ENCODE results near the gene IGFLR1.
A peak's percentile ranks its signal among the peaks of the same experiment; 100 is the strongest.
"Not testable (repeated sequence)": the region's sequence is repeated elsewhere in the genome, so short reads cannot be mapped to it uniquely, and the experiment has no call there.

IGFLR1 gene

DNA sequence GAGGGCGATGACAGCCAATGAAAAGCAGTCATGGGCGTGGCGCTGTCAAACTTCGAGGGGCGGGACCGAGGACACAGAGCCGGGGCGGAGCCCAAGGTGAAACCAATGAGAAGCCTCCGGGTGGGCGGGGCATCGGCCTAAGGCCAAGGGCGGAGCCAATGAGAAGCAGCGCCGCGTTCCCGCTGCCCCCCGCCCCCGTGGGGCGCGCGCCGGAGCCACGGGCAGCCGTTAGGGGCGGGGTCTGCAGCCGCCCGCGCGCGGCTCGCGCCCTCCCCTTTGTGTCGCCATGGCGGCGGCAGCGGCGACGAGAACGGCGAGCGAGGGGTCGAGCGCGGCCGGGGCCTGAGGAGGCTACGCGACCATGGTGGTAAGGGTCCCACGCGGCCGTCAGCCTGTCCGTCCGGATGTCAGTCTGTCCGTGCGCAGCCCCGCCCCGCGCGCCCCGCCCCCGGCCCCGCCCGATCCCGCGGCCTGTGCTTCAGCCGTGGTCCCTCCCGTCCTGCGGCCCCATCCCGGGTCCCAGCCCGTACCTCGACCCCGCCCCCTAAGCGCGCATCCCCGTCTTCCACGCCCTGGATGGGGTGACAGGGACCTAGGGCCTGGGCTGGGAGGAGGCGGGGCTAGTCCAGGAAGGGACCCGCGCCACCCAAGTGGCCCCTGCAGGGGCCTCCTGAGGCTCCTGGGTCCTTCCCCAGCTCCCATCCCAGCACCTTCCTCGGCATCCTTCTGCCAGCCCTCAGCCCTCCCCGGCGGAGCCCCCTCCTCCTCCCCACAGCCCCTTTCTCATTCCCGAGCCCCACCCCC, 33.2 kb upstream of the IGFLR1 start, which contains the start of gene ARHGAP33:
ARHGAP33 (plus strand) TSS at position 267 of the 804 bp plus-strand sequence; CDS start at position 362, 95 bp downstream.
- no peak within 1 kb of the TSS for H3K9ac ChIP-seq (ENCODE audit: low read length)
- H3K4me1 ChIP-seq (ENCODE audit: control insufficient read depth, low read depth, low read length) = peaks cover 17% of the 10 kb centered on the region
- no peaks in the 10 kb centered on the region for H3K36me3 ChIP-seq (ENCODE audit: control insufficient read depth, low read depth, low read length)
- no peak within 1 kb of the TSS for H3K27ac ChIP-seq (ENCODE audit: low read length)
- no peaks in the 10 kb centered on the region for H3K9me3 ChIP-seq (ENCODE audit: control insufficient read depth, low read depth, low read length)
- H3K4me3 ChIP-seq (ENCODE audit: low read length) = peak within 1 kb of the TSS; percentile 67
- H3K27me3 ChIP-seq (ENCODE audit: control insufficient read depth, insufficient read depth, low read length) = peaks cover 21% of the 10 kb centered on the region

DNA sequence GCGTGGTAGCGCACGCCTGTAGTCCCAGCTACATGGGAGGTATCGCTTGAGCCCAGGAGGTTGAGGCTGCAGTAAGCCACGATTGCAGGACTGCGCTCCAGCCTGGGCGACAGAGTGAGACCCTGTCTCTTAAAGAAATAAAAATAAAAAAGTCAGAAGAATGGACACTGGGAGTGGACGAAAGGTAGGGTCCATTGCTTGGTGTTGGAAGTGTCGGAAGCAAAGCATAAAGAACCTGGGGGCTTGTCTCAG, 32.7 kb upstream of the IGFLR1 start:
- peaks cover 21% of the 10 kb centered on the region for H3K27me3 ChIP-seq (ENCODE audit: control insufficient read depth, insufficient read depth, low read length)
- H3K9ac ChIP-seq (ENCODE audit: low read length) = no peak overlapping the region
- peak overlapping the region; percentile 67 for H3K4me3 ChIP-seq (ENCODE audit: low read length)
- H3K9me3 ChIP-seq (ENCODE audit: control insufficient read depth, low read depth, low read length) = no peaks in the 10 kb centered on the region
- H3K36me3 ChIP-seq (ENCODE audit: control insufficient read depth, low read depth, low read length) = no peaks in the 10 kb centered on the region
- no peak overlapping the region for H3K27ac ChIP-seq (ENCODE audit: low read length)
- peaks cover 17% of the 10 kb centered on the region for H3K4me1 ChIP-seq (ENCODE audit: control insufficient read depth, low read depth, low read length)

DNA sequence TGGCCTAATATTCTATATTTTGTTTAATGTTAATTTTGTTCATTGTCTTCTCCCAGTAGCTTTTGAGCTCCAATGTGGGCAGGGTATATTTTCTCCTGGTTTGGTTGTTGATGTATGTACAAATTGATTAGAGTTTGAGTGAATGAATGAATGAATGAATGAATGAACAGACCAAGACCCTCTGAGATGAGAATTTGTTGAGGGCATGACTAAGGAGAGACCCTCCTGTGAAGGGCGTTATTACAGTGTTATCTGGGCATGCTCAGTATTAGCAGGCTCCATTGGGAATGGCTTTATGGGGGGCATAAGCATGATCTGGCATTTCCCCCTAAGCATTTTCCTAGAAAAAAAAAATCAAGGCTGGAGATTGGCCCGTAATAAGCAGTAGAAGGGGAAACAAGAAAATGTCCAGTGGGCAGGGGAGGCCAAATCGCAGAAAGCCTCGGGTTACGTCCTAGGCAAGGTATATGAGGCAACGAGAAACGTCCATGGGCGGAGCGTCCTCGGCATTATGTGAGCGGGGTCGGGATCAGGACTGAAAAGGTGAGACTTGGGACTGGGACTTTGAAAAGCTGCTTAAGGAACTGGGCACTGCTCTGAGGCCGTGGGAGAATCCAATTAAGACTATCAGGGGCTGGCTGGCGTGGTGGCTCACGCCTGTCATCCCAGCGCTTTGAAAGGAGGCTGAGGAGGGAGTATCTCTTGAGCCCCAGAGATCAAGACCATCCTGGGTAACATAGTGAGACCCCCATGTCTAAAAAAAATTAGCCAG, 32.2 kb upstream of the IGFLR1 start:
- Histone ChIP-seq H3K36me3 (ENCODE audit: control insufficient read depth, low read depth, low read length) (no peaks in the 10 kb centered on the region), H3K27ac (ENCODE audit: low read length) (no peak overlapping the region), H3K4me1 (ENCODE audit: control insufficient read depth, low read depth, low read length) (peaks cover 17% of the 10 kb centered on the region), H3K27me3 (ENCODE audit: control insufficient read depth, insufficient read depth, low read length) (peaks cover 21% of the 10 kb centered on the region), H3K9ac (ENCODE audit: low read length) (no peak overlapping the region), H3K9me3 (ENCODE audit: control insufficient read depth, low read depth, low read length) (no peaks in the 10 kb centered on the region), H3K4me3 (ENCODE audit: low read length) (peak overlapping the region; percentile 67)

DNA sequence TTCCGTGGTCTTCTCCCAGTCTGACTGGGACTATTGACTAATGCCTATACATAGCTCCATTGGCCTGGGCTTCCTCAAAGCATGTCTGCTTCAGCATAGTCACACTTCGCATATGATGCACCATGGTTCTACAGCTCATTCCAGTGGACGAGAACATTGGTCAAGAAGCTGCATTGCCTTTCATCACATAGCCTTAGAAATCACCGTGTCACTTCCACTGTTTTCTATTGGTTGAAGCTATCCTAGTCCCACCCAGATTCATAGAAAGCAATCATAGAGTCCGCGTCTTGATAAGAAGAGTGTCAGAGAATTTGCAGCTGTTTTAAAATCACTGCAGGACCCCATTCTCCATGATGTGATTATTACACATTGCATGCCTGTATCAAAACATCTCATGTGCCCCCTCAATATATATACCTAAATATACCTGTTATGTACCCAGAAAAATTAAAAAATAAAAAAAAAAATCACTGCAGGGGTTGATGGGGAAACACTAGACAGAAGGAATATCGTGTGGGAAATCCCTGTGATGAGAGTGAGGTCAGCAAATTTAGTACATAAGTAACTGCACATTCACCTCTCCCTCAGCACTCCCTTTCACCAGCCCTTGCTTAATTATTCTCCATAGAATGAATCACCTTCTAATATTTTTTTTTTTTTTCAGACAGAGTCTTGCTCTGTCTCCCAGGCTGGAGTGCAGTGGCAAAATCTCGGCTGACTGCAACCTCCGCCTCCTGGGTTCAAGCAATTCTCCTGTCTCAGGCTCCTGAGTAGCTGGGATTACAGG, 31.0 kb upstream of the IGFLR1 start:
- Histone ChIP-seq H3K27ac (ENCODE audit: low read length) (no peak overlapping the region), H3K9me3 (ENCODE audit: control insufficient read depth, low read depth, low read length) (no peaks in the 10 kb centered on the region), H3K9ac (ENCODE audit: low read length) (no peak overlapping the region)

DNA sequence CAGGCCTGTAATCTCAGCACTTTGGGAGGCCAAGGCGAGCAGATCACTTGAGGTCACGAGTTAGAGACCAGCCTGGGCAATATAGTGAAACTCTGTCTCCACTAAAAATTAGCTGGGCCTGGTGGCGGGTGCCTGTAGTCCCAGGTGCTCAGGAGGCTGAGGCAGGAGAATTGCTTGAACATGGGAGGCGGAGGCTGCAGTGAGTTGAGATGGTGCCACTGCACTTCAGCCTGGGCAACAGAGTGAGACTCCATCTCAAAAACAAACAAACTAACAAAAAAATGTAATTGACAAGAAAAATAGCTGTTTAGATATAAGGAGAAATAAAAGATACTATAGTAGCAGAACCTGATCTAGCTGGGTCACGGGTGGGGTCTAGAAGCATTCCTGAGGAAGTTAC, 30.1 kb upstream of the IGFLR1 start:
- H3K36me3 ChIP-seq (ENCODE audit: control insufficient read depth, low read depth, low read length); H3K27ac ChIP-seq (ENCODE audit: low read length); H3K4me3 ChIP-seq (ENCODE audit: low read length); H3K9me3 ChIP-seq (ENCODE audit: control insufficient read depth, low read depth, low read length); H3K9ac ChIP-seq (ENCODE audit: low read length): not testable (repeated sequence)
- H3K27me3 ChIP-seq (ENCODE audit: control insufficient read depth, insufficient read depth, low read length) = peaks cover 21% of the 10 kb centered on the region
- H3K4me1 ChIP-seq (ENCODE audit: control insufficient read depth, low read depth, low read length) = peaks cover 15% of the 10 kb centered on the region

More for the DNA sequence above, 31.0 kb upstream of the IGFLR1 start:
- Histone ChIP-seq H3K27me3 (ENCODE audit: control insufficient read depth, insufficient read depth, low read length) (peaks cover 21% of the 10 kb centered on the region), H3K4me3 (ENCODE audit: low read length) (no peak overlapping the region), H3K36me3 (ENCODE audit: control insufficient read depth, low read depth, low read length) (no peaks in the 10 kb centered on the region), H3K4me1 (ENCODE audit: control insufficient read depth, low read depth, low read length) (peaks cover 17% of the 10 kb centered on the region)

DNA sequence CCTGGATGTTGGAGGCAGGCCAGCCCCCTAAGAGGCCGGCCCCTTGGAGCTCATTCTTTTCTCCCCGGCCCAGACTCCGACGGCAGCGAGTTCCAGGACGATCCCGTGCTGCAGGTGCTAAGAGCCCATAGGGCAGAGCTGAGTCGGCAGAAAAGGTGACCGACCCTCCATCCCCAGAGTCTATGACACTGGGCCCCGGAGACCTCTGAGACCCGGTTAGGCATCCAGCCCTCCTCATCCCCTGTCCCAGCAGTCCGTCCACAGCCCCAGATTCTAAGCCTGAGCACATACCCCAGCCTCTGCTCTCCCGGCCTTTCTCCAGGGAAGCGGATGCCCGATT, 25.8 kb upstream of the IGFLR1 start:
- H3K9ac ChIP-seq (ENCODE audit: low read length) = no peak overlapping the region

DNA sequence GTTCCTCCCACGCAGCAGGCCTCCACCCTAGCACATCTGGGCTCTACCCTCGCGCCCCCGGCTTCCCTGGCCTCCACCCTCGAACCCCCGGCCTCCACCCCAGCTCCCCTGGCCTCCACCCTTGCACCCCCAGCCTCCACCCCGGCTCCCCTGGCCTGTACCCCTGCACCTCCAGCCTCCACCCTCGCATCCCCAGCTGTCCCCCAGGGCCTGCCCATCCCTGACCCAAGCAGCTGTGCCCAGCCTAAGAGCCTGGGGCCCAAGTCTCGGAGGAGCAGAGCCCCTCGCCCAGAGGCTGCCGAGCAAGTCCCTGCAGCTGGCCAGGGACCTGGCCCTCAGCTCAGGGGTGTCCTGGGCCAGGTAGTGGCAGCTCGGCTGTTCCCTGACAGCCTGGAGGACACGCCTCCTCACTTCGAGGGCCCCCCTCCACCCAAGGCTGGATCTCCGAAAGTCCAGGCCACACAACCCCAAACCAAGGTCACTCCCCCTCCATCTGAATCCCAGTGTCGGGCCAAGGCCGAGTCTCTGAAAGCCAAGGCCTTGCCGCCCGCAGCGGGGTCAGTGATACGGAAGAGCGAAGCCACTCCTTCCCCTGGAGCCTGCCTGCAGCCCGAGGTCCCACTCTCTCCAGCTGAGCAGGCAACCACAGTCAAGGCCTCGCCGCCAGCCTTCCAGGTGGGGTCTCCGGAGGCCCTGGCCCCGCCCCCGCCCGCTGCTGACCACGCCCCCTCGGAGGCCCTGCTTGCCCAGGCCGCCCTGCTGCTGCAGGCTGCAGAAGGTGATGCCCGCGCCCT, 25.2 kb upstream of the IGFLR1 start:
- Histone ChIP-seq H3K27me3 (ENCODE audit: control insufficient read depth, insufficient read depth, low read length) (no peaks in the 10 kb centered on the region), H3K36me3 (ENCODE audit: control insufficient read depth, low read depth, low read length) (peaks cover 11% of the 10 kb centered on the region), H3K9me3 (ENCODE audit: control insufficient read depth, low read depth, low read length) (no peaks in the 10 kb centered on the region), H3K9ac (ENCODE audit: low read length) (no peak overlapping the region), H3K4me1 (ENCODE audit: control insufficient read depth, low read depth, low read length) (no peaks in the 10 kb centered on the region), H3K4me3 (ENCODE audit: low read length) (no peak overlapping the region), H3K27ac (ENCODE audit: low read length) (no peak overlapping the region)

More for the DNA sequence above, 25.8 kb upstream of the IGFLR1 start:
- Histone ChIP-seq H3K27me3 (ENCODE audit: control insufficient read depth, insufficient read depth, low read length) (peaks cover 4% of the 10 kb centered on the region), H3K4me1 (ENCODE audit: control insufficient read depth, low read depth, low read length) (no peaks in the 10 kb centered on the region), H3K27ac (ENCODE audit: low read length) (no peak overlapping the region), H3K4me3 (ENCODE audit: low read length) (no peak overlapping the region), H3K9me3 (ENCODE audit: control insufficient read depth, low read depth, low read length) (no peaks in the 10 kb centered on the region), H3K36me3 (ENCODE audit: control insufficient read depth, low read depth, low read length) (peaks cover 11% of the 10 kb centered on the region)

DNA sequence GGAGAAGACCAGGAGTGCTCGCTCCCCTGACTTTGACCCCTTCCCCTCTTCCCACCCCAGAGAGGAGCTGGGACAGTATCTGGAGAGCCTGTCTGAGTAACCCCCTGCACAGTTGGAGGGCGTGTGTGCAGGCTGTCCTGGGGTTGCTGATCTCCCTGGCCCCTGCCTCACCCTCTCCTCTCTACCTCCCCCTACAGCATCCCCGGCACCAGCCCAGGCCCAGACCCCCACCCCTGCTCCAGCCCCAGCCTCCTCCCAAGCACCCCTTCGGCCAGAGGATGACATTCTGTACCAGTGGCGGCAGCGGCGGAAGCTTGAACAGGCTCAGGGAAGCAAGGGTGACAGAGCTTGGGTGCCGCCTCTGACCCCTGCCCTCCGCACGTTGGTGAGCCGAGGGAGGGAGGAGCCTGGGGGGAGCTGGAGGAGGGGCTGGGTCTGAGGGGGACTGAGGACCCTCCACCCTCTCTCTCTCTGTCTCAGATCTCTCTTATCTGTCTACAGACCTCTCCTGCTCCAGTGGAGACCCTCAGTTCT, 24.4 kb upstream of the IGFLR1 start:
- Histone ChIP-seq H3K9ac (ENCODE audit: low read length) (no peak overlapping the region), H3K36me3 (ENCODE audit: control insufficient read depth, low read depth, low read length) (peaks cover 18% of the 10 kb centered on the region), H3K9me3 (ENCODE audit: control insufficient read depth, low read depth, low read length) (no peaks in the 10 kb centered on the region), H3K27me3 (ENCODE audit: control insufficient read depth, insufficient read depth, low read length) (no peaks in the 10 kb centered on the region), H3K4me1 (ENCODE audit: control insufficient read depth, low read depth, low read length) (no peaks in the 10 kb centered on the region), H3K27ac (ENCODE audit: low read length) (no peak overlapping the region), H3K4me3 (ENCODE audit: low read length) (no peak overlapping the region)

DNA sequence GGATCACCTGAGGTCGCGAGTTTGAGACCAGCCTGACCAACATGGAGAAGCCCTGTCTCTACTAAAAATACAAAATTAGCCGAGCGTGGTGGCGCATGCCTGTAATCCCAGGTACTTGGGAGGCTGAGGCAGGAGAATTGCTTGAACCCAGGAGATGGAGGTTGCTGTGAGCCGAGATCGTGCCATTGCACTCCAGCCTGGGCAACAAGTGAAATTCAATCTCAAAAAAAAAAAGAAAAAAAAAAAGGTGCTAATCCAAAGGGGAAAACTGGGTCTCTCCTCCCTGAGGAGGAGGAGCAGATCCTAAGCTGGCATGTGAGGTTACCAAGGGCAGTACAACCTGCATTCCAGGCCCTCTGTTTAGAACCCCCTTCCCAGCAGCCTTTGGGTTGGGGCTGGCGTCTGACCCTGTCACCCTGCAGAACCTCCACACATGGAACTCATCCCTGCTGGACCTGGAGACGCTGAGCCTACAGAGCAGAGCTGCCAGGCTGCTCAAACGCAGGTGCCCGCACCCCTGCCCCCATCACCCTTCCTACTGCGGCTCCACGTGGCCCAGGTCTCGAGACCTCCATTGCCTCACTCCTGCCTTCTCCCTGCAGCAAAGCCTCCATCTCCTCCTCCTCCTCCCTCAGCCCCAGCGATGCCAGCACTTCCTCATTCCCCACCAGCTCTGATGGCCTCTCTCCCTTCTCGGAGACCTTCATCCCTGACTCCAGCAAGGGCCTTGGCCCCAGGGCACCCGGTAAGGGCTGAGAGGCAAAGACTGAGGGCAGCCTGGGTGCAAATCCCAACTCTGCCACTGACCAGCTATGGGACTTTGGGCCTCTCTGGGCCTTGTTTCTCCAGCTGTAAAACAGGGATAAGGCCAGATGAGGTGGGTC, 22.4 kb upstream of the IGFLR1 start:
- Histone ChIP-seq H3K27me3 (ENCODE audit: control insufficient read depth, insufficient read depth, low read length) (no peaks in the 10 kb centered on the region), H3K9ac (ENCODE audit: low read length) (no peak overlapping the region), H3K36me3 (ENCODE audit: control insufficient read depth, low read depth, low read length) (peaks cover 18% of the 10 kb centered on the region), H3K27ac (ENCODE audit: low read length) (no peak overlapping the region), H3K9me3 (ENCODE audit: control insufficient read depth, low read depth, low read length) (no peaks in the 10 kb centered on the region), H3K4me1 (ENCODE audit: control insufficient read depth, low read depth, low read length) (no peaks in the 10 kb centered on the region), H3K4me3 (ENCODE audit: low read length) (no peak overlapping the region)

DNA sequence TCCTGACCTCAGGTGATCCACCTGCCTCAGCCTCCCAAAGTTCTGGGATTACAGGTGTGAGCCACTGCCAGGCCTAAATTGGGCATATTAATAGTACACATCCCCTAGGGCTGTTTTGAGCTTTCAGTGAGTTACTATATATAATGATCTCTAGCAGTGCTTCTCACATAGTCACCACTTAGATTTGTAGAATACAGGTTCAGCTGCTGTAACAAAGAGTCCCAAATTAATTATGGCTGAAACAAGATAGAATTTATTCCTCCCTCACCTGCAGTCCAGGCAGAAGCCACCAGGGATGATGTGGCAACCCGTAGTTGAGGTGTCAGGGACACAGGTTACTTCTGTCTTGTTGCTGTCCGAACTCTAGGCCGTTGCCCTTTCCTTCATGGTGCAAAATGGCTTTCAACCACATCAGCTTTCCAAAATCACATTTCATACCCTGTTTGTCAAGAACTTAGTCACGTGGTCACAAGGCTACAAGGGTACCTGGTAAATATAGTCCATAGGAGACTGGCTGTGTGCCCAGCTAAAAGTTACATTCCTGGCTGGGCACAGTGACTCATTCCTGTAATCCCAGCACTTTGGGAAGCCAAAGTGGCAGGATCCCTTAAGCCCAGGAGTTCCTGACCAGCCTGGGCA, 18.6 kb upstream of the IGFLR1 start:
- peaks cover 18% of the 10 kb centered on the region for H3K36me3 ChIP-seq (ENCODE audit: control insufficient read depth, low read depth, low read length)
- H3K4me3 ChIP-seq (ENCODE audit: low read length) = no peak overlapping the region
- peaks cover 4% of the 10 kb centered on the region for H3K4me1 ChIP-seq (ENCODE audit: control insufficient read depth, low read depth, low read length)
- no peaks in the 10 kb centered on the region for H3K9me3 ChIP-seq (ENCODE audit: control insufficient read depth, low read depth, low read length)
- no peak overlapping the region for H3K27ac ChIP-seq (ENCODE audit: low read length)
- H3K9ac ChIP-seq (ENCODE audit: low read length) = no peak overlapping the region
- no peaks in the 10 kb centered on the region for H3K27me3 ChIP-seq (ENCODE audit: control insufficient read depth, insufficient read depth, low read length)

Data from iPS-18a (cell line).